A549 (cell line): ENCODE results near the gene RFPL2.

Source experiments
- CBX2 ChIP-seq: fragments of 200-600 bp; sonication (generic); IDR thresholded peaks from 2 replicates; pipeline ENCODE4 v1.6.1; 2016; ENCODE audit warnings: low read depth, mild to moderate bottlenecking, borderline replicate concordance
- CHD2 ChIP-seq: fragments of 150-350 bp; IDR thresholded peaks from 2 replicates; pipeline ENCODE4 v1.6.1; 2014; ENCODE audit warnings: low read length; ENCODE audit not compliant: partially characterized antibody
- EHF ChIP-seq: fragments of 250-450 bp; sonication (Bioruptor Pico); IDR thresholded peaks from 2 replicates; pipeline ENCODE4 v1.5.0; 2020; ENCODE audit warnings: mild to moderate bottlenecking
- EP300 ChIP-seq, 2 experiments: fragments of >200 bp; sonication (Bioruptor Twin); formaldehyde crosslinking; IDR thresholded peaks; 2 replicates in 1 of 2; 3 replicates in 1 of 2; pipeline ENCODE4 v1.6.1; 2016 to 2017
- JUN ChIP-seq, 2 experiments: fragments of >200 bp; sonication (Bioruptor Twin); formaldehyde crosslinking; IDR thresholded peaks; 2 replicates in 1 of 2; 3 replicates in 1 of 2; pipeline ENCODE4 v1.6.1; 2016 to 2017
- KDM1A ChIP-seq: fragments of 200-600 bp; sonication (generic); IDR thresholded peaks from 2 replicates; pipeline ENCODE4 v1.6.1; 2016; ENCODE audit warnings: low read depth, mild to moderate bottlenecking
- MAFK ChIP-seq: fragments of 450-650 bp; IDR thresholded peaks from 2 replicates; pipeline ENCODE4 v1.6.1; 2014; ENCODE audit not compliant: partially characterized antibody
- MYC ChIP-seq: IDR thresholded peaks from 2 replicates; pipeline ENCODE4 v1.6.1; 2012; ENCODE audit warnings: mild to moderate bottlenecking, inconsistent platforms, low read length, improper control_type of control experiment, borderline replicate concordance
- NFE2L2 ChIP-seq: fragments of 150-350 bp; conservative IDR thresholded peaks from 2 replicates; pipeline ENCODE4 v1.6.1; 2014; ENCODE audit warnings: low read length
- POLR2A ChIP-seq: IDR thresholded peaks from 2 replicates; pipeline ENCODE4 v1.6.1; 2012; ENCODE audit warnings: mild to moderate bottlenecking, low read length
- SREBF2 ChIP-seq: fragments of 450-650 bp; IDR thresholded peaks from 2 replicates; pipeline ENCODE4 v1.6.1; 2014; ENCODE audit warnings: mild to moderate bottlenecking, moderate library complexity
- TF ChIP-seq, protein P1 (sequence below): fragments of >200 bp; sonication (Bioruptor Twin); formaldehyde crosslinking; IDR thresholded peaks from 3 replicates; pipeline ENCODE4 v1.5.1; 2016

DNA sequence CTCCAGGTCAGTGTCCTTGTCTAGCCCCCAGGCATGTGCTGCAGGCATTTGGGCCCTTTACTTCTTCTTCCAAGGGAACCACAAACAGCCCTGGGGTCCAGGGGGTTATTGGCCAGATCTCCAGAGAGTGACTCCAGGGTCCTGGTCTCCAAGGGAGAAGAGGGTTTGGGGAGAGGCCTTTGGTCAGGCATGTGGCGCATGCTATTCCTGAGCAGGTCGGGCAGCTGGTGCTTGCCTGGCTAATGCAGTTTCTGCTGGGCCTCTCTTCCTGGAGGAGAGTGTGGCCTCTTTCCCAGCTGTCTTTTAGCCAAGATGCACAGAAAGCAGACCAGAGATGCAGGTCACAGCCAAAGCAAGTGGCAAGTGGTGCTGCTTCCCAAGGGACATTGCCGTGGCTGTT is 3.8 kb upstream of the RFPL2 start:
- TF ChIP-seq POLR2A (no peak), EP300 (IDR thresholded peaks at IDR 0.05) (no peak), MAFK (no peak), CHD2 (no peak), NFE2L2 (no peak), JUN (IDR thresholded peaks at IDR 0.05) (no peak), MYC (no peak), KDM1A (no peak), EHF (CRISPR knock-in tag) (no peak), CBX2 (no peak), SREBF2 (no peak)
- TF ChIP-seq, protein P1, sequence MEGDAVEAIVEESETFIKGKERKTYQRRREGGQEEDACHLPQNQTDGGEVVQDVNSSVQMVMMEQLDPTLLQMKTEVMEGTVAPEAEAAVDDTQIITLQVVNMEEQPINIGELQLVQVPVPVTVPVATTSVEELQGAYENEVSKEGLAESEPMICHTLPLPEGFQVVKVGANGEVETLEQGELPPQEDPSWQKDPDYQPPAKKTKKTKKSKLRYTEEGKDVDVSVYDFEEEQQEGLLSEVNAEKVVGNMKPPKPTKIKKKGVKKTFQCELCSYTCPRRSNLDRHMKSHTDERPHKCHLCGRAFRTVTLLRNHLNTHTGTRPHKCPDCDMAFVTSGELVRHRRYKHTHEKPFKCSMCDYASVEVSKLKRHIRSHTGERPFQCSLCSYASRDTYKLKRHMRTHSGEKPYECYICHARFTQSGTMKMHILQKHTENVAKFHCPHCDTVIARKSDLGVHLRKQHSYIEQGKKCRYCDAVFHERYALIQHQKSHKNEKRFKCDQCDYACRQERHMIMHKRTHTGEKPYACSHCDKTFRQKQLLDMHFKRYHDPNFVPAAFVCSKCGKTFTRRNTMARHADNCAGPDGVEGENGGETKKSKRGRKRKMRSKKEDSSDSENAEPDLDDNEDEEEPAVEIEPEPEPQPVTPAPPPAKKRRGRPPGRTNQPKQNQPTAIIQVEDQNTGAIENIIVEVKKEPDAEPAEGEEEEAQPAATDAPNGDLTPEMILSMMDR = no peak
